Measurements from ENCODE around the gene INS.

- TF ChIP-seq, protein P1, sequence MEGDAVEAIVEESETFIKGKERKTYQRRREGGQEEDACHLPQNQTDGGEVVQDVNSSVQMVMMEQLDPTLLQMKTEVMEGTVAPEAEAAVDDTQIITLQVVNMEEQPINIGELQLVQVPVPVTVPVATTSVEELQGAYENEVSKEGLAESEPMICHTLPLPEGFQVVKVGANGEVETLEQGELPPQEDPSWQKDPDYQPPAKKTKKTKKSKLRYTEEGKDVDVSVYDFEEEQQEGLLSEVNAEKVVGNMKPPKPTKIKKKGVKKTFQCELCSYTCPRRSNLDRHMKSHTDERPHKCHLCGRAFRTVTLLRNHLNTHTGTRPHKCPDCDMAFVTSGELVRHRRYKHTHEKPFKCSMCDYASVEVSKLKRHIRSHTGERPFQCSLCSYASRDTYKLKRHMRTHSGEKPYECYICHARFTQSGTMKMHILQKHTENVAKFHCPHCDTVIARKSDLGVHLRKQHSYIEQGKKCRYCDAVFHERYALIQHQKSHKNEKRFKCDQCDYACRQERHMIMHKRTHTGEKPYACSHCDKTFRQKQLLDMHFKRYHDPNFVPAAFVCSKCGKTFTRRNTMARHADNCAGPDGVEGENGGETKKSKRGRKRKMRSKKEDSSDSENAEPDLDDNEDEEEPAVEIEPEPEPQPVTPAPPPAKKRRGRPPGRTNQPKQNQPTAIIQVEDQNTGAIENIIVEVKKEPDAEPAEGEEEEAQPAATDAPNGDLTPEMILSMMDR (IDR thresholded peaks at IDR 0.05; ENCODE audit: low read depth, low read length, missing input control) = no peak
- TF ChIP-seq, protein P2, sequence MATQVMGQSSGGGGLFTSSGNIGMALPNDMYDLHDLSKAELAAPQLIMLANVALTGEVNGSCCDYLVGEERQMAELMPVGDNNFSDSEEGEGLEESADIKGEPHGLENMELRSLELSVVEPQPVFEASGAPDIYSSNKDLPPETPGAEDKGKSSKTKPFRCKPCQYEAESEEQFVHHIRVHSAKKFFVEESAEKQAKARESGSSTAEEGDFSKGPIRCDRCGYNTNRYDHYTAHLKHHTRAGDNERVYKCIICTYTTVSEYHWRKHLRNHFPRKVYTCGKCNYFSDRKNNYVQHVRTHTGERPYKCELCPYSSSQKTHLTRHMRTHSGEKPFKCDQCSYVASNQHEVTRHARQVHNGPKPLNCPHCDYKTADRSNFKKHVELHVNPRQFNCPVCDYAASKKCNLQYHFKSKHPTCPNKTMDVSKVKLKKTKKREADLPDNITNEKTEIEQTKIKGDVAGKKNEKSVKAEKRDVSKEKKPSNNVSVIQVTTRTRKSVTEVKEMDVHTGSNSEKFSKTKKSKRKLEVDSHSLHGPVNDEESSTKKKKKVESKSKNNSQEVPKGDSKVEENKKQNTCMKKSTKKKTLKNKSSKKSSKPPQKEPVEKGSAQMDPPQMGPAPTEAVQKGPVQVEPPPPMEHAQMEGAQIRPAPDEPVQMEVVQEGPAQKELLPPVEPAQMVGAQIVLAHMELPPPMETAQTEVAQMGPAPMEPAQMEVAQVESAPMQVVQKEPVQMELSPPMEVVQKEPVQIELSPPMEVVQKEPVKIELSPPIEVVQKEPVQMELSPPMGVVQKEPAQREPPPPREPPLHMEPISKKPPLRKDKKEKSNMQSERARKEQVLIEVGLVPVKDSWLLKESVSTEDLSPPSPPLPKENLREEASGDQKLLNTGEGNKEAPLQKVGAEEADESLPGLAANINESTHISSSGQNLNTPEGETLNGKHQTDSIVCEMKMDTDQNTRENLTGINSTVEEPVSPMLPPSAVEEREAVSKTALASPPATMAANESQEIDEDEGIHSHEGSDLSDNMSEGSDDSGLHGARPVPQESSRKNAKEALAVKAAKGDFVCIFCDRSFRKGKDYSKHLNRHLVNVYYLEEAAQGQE (IDR thresholded peaks at IDR 0.05) = no peak
- TF ChIP-seq TAF1 (conservative IDR thresholded peaks at IDR 0.05) = no peak
Observed at GRCh38 chr11:2128511-2129307, 32.3 kb downstream of the INS start.

Measured in liver (tissue), 3 donors.